ENCODE results near the gene TTC16.
A peak's percentile ranks its signal among the peaks of the same experiment; 100 is the strongest.
"Not testable (repeated sequence)": the region's sequence is repeated elsewhere in the genome, so short reads cannot be mapped to it uniquely, and the experiment has no call there.

Gene TTC16

DNA sequence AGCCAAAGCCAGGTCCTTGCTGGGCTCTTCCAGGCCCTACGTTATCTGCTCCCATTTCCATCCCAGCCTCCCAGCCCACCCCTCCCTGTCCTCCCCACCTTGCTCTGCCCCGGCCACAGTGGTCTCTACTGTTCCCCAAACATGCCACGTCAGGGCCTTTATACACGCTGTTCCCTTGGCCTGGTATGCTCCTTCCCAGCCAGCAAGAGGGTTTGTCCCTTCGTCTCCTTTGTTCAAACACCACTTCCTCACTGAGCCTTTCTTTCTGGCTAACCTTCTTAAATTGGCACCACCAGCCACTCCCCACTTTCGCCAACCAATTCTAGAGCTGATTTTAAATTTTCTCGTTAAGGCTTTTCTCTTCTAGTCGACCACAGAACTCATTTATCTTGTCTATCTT, 52.8 kb downstream of the TTC16 start:
- no peak for DNase-seq (ENCODE audit: low read depth)

DNA sequence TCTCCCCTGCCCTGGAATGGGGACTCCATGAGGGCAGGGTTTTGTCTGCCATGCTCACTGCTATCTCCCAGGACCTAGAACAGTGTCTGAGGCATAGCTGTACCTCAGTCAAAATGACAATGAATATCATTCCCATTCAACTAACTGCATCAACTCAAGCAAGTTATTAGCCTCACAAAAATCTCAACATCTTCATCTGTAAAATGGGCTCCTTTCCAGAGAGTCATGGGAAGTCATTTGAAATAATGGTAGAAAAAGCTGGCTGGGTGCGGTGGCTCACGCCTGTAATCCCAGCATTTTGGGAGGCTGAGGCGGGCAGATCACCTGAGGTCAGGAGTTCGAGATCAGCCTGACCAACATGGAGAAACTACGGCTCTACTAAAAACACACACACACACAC, 53.2 kb downstream of the TTC16 start:
- DNase-seq (ENCODE audit: low read depth), result no peak

DNA sequence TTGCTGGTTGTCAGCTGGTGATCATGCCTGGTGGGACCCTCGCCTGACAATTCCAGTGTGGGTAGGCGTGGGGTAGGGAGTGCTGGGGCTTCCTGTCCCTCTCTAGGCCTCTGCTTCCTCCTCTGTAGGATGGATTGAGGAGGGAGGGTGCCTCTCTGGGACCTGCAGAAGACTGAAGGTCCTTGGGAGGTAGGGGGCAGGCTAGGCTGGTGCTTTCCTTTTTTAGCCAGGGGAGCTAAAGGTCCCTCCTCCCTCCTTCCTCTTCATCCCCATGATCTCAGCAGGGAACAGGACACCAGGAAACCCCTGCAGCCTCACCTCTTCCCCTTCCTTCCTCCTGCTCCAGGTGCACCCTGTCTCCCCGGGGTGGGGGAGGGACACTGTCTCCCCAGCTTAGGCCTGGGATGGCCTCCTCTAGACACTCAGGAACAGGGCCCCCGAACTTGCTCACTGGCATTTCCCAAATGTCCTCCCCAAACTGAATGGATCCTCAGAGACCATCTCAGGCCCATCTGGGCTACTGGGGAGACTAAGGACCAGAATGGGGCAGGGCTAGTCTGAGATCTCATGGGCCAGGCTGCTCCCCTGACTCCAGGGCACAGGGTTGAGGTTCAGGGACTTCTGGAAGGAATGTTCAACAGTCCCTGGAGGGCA, 54.2 kb downstream of the TTC16 start:
- no peak for DNase-seq (ENCODE audit: low read depth)

DNA sequence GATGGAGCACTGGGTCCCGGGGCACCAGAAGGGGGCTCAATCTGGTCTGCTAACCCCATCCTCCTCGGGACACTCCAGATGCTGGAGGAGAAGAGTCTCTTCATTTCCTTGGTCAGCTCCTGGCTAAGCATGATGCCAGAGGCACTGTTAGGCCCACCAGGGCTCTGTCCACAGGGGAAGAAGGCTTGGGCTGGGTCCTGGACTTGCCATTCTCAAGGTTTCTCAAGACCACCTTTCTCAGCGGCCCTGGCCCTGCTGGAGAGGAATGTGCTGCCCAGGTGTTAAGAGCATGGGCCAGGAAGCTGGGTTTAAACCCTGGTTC, 54.7 kb downstream of the TTC16 start:
- no peak for DNase-seq (ENCODE audit: low read depth)

DNA sequence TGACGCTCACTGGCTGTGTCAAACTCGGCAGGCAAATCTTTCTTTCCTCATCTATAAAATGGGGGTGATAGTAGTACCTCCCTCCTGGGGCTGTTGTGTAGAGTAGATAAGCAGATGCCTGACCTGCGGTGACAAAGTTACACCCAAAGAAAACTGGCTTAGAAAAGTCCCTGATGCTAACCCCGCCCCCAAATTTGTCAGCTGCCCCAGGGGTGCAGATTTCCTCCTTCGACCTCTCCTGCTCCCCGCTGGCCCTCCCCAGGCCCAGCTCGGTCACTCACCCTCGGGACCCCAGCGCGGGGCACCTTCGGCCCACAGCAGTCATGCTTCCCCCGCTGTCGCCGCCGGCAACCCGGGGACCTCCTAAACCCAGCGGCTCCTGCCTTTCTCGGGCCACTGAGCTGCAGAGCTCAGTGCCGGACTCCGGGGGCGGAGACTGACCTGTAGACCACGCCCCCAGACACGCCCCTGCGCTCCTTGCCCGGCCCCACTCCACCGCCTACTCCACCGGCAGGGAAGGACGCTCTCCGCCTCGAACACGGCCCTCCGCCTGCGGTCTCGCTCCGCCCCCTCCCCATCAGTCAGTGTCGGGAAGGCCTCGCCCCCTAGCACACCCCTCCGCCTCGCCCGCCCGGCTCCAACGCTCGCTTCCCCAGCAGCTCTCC, 55.2 kb downstream of the TTC16 start:
- peak; percentile 97 for DNase-seq (ENCODE audit: low read depth)

DNA sequence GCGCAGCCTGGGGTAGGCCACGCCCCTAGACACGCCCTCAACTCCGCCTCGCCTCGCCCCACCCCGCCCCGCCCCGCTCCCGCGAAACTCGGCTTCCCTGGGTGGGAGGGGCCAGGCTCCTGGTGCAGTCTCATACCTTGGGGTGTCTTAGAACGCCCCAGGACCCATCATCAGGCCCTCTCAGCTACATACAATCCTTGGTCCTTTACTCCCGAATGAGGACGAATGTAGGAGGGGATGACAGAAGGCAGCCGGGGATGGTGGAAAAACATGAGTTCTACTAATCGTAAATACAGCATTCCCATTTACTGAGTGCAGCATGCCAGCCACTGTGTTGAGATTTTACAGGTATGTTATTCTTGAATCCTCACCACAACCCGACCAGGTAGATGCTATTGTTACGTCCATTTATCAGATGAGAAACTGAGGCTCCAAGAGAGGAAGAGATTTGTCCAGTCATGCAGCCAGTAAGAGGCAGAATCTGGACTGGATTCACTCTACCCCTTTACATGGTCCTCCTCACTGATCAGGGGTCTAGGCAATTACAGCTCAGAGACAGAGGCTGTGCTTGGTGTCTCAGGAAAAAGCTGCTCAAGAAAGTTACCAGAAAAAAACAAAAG, 55.8 kb downstream of the TTC16 start:
- DNase-seq (ENCODE audit: low read depth), result no peak

DNA sequence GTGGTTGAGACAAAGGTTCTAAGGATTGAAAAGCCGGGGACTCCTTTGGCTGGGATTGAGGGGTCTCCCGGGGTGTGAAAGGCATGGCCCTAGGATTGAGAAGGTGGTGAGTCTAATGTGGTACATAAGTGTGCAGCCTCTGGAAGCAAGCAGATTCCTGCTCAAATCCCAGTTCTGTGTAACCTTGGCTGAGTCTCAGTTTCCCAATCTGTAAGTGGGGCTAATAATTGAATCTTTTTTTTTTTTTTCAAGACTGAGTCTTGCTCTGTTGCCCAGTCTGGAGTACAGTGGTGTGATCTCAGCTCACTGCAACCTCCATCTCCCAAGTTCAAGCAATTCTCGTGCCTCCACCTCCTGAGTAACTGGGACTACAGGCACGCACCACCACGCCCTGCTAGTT, 56.7 kb downstream of the TTC16 start:
- DNase-seq (ENCODE audit: low read depth), result no peak

DNA sequence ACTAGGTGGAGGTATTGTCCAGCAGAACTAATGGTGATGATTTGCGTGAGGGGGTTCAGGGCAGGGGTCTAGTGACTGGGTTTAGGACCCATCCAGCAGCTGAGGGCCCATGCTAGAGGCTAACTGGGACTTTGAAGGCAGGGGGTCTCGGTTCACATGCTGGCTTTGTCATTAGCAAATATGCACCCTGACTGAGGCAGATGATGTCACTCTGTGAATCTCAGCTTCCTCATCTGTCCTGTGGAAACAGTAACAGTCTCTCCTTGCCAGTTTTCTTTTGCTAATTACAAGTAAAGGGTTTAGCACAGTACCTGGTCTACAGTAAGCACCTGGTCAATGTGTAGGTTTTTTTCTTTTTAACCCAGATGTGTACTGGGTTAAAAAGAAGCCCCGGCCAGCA, 57.4 kb downstream of the TTC16 start:
- DNase-seq (ENCODE audit: low read depth), result no peak

DNA sequence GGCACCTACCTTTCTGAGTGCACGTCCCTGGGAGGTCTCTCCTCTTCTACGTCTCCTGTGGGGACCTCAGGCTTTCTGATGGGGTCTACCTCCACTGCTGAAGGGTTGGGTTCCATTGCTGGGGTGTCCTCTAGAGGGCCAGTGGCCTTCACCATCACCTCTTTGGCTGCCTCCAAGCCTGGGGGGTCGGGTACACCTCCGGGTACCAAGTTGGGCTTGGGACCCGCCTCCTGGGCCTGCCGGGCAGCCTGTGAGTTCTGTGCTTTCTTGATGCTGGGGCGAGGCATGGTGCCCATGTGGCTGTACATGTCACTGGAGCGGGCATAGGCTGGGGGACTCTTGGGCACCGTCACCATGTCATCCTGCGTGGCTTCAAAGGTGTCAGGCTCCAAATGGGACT, 58.1 kb downstream of the TTC16 start:
- DNase-seq (ENCODE audit: low read depth), result no peak

DNA sequence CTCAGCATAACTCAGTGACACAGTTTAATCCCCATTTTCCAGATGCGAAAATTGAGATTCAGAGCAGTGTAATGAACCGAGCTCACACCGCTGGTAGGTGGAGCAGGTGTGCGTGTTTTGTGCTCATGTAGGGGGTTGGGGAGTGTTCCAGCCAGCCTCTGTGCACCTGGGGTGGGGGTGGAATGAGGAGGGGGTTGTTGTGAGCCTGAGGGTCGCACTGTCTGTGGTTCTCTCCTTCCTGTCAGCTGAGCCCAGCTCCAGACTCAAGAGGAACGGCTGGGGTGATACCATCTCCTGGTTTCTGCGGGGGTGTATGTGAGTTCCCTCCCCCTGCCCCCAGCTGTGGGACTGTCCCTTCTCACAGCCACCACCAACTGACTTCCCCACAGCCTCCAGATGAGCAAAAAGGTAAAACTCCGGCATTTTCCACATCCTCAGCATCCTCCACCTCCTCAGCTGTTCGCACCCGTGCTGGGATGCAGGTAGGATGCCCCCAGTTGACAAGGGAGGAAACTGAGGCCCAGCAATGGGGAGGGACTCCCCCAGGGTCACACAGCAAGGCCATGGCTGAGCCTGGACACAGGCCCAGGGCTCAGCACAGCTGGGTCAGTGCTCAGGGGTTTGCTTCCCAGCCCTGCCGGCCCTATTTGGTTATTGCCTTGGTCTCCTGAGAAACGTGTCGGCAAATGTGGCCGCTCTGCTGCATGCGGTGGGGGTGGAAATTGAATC, 60.5 kb downstream of the TTC16 start:
- peak; percentile 94 for DNase-seq (ENCODE audit: low read depth)

DNA sequence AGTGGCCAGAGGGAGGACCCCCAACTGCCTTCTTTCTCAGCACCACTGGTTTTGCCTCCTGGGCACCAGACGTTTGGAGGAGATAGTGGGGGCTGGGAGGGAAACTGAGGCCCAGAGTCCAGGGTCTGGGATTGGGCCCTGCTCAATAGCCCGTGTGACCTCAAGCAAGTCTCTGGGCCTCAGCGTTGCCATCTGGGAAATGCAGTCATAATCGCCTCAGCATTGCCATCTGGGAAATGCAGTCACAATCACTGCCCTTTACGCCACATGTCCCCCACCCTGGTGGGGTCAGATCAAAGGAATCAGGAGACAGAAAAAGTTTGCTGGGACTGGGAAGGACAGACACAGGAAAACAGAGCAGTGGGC, 61.0 kb downstream of the TTC16 start:
- no peak for DNase-seq (ENCODE audit: low read depth)

DNA sequence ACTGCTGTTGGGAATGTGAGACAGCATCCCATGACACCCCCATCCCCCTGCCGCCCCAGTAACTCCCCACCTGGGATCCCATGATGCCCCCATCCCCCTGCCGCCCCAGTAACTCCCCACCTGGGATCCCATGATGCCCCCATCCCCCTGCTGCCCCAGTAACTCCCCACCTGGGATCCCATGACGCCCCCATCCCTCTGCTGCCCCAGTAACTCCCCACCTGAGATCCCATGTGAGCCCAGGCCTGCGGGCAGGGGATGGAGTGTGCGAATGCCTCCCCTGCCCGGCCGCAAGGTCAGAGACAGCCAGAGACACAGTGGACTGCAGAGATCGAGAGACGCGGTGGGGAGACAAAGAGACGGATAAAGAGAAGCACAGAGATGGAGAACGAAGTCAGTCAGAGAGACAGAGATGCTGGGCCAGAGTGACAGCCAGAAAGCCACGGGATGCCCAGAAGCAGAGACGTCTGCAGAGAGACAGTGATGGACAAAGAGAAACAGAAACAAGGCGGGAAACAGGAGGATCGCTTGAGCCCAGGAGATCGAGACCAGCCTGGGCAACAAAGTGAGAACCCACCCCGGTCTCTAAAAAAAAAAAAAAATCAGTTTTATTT, 61.6 kb downstream of the TTC16 start:
- DNase-seq (ENCODE audit: low read depth), result no peak

DNA sequence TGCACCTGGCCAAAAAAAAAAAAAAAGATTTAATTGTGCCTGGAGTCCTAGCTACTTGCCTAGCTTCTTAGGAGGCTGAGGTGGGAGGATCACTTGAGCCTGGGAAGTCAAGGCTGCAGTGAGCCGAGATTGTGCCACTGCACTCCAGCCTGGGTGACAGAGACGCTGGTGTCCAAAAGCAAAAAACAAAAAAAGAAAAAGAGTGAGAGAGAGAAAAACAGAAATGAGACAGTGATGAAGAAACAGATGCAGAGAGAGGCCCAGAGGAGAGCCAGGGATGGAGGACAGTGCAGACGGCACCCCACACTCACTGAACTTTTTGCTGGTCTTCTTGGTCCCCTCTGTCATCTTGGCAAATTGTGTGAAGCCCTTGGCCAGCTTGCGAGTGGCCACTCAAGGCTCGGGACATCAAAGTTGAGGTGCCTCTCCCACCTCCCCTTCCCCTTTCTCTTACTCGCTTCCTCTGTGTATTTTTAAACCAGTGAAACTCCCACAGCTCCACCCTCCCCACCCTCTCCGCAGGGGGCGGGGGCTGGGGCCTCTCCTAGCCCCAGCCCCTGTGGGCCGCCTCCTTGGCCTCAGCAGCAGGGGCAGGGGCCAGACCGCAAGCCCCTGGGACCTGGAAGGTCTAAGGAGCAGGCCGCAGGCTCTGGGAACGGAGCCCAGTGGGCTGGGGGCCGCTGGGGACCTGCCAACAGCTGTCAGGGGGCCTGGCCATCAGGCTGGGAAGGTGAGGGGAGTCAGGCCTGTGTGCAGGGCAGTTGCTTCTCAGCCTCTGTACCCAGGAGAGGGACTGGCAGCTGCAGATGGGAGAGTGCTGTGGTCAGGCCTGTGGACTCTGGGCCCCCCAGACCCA, 62.6 kb downstream of the TTC16 start, which contains the start of gene SH2D3C:
TSS of gene SH2D3C (minus strand) at position 387 of the 856 bp plus-strand sequence. CDS start at position 348, 39 bp downstream.
- no peak for DNase-seq (ENCODE audit: low read depth)

DNA sequence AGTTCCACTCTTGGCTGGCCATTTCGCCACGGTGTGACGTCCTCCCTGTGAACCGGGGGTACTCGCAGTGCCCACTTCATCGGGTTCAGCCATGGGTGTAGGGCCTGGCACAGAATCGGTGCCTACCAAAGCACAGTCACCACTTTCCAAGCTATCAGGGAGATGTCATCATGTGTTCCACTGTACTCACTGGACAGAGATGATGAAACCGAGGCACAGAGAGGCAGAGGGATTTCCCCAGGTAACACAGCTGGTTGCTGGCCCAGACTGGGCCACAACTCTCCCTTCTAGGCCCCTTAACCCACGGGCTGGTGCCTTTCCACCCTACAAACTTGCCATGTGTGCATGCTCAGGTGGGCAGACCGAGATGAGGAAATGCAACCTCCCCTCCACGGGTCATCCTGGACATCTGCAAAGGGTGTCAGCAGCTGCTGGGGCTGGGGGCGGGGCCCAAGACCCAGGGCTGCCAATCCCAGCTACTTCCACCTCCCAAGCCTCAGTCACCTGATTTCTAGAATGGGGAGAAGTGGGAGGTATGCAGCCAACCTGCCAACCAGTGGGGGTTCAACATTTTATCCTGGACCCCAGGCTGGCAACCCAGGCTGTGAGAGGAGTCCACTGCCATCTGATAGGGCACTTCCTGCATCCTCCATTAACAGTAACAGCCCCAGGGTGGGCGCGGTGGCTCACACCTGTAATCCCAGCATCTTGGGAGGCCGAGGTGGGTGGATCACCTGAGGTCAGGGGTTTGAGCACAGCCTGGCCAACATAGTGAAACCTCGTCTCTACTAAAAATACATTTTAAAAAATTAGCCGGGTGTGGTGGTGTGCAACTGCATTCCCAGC, 63.5 kb downstream of the TTC16 start:
- DNase-seq (ENCODE audit: low read depth), result no peak

DNA sequence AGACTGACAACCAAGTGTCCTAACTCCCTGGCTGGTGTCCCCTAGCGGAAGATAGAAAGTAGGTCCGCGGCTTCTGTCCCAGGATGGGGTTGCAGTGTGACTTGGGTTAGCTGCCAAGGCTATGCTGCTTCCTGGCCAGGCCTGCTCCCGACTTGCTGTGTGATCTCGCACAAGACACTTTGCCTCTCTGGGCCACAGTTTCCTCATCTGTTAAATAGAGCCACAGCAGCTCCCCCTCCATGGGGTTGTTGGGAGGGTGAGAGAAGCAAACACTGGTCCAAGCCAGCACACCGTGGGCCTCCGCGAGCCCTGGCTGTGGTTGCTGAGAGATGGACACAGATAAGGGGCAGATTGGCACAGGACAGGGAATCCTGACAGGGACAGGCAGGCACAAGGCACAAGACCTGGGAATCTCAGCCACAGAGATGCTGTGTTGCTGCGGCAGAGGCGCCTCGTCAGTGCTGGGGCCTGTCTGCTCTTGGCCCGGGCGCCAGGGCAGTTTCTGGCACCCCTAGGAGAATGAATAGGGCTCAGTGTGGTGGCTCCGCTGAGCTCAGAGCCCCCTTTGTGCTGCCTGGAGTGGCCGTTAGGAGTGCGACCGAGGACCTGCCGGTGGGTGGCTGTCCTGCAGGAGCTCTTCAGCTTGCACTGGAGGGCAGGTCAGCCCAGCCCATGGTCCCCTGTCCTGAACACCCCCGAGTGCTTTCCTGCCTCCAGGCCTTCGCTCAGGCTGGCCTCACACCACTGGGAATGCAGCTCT, 64.4 kb downstream of the TTC16 start:
- DNase-seq (ENCODE audit: low read depth), result no peak

DNA sequence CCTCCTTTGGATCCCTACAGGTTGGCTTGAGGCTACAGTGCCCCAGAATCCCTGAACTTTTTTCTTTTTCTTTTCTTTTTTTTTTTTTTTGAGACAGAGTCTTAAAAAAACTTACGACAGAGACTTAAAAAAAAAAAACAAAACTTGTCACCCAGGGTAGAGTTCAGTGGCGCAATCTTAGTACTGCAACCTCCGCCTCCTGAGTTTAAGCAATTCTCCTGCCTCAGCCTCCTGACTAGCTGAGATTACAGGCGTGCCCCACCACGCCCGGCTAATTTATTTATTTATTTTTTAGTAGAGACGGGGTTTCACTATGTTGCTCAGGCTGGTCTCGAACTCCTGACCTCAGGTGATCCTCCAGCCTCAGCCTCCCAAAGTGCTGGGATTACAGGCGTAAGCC, 65.0 kb downstream of the TTC16 start:
- DNase-seq (ENCODE audit: low read depth), result not testable (repeated sequence)
